NOMO-1 (cell line): ENCODE measurements around the gene SRPK1.
"Not testable (repeated sequence)": the region's sequence is repeated elsewhere in the genome, so short reads cannot be mapped to it uniquely, and the experiment has no call there.

Experiments
- DNase-seq, 2 experiments: peaks; one replicate each; lab custom pipeline; 2025; ENCODE audit not compliant: unreplicated experiment in 2 of 2; lab: John Stamatoyannopoulos, UW

SRPK1 gene

DNA sequence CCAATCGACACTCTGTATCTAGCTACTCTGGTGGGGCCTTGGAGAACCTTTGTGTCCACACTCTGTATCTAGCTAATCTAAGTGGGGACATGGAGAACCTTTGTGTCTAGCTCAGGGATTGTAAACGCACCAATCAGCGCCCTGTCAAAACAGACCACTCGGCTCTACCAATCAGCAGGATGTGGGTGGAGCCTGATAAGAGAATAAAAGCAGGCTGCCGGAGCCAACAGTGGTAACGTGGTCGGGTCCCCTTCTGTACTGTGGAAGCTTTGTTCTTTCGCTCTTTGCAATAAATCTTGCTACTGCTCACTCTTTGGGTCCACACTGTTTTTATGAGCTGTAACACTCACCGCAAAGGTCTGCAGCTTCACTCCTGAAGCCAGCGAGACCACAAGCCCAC, 11.0 kb upstream of the SRPK1 start:
- DNase-seq, result not testable (repeated sequence)

DNA sequence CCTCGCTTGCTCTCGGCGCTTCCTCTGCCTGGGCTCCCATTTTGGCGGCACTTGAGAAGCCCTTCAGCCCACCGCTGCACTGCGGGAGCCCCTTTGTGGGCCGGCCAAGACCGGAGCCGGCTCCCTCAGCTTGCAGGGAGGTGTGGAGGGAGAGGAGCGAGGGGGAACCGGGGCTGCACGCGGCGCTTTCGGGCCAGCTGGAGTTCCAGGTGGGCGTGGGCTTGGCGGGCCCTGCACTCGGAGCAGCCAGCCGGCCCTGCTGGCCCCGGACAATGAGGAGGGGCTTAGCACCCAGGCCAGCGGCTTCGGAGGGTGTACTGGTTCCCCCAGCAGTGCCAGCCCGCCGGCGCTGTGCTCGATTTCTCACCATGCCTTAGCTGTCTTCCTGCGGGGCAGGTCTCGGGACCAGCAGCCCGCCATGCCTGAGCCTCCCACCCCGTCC, 10.2 kb upstream of the SRPK1 start:
- DNase-seq, result no peak

DNA sequence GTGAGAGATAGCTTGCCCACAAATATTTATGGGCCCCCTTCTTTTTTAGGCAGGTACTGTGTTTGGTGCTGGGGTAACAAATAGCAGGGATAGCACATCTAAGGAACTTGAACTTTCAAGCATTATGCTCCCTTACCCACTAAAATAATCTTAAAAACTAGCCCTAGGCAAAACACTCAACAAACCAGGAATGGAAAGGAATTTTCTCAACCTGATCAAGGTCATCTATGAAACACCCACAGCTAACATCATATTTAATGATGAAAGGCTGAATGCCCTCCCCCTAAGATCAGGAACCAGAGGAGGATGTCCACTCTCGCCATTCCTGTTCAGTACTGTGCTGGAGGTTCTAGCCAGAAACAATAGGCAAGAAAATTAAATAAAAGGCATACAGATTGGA, 8.7 kb upstream of the SRPK1 start:
- no peak for DNase-seq

DNA sequence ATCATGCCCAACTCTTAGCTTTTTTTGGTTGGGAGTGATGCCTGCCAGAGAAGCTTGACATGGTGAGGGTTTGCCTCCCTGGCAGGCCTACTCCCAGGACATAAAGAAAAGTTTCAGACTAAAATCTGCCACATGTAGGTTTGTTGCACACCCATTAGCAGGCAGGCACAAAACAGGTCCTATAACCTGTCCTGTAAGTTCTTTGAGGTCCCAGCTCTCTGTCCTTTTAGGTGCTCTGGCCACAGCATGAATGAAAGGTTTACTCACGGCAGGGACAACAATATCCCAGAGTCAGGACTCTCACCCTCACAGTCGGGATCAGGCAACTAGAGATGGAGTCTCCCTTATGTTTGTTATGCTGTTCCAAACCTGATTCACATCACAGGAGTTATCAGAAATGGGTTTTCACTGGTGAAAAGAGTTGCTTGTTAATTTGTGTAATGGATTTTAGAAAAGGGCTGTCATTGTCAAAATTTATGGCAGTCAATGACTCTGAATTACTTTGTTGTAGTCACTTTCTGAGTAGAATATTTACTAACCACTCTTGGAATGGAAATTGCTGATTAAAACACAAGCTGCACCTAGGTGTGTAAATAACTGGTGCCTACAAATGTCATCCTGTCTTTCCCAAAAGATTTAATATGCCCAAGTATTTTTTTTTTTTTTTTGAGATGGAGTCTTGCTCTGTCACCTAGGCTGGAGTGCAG, 5.8 kb upstream of the SRPK1 start:
- no peak for DNase-seq

DNA sequence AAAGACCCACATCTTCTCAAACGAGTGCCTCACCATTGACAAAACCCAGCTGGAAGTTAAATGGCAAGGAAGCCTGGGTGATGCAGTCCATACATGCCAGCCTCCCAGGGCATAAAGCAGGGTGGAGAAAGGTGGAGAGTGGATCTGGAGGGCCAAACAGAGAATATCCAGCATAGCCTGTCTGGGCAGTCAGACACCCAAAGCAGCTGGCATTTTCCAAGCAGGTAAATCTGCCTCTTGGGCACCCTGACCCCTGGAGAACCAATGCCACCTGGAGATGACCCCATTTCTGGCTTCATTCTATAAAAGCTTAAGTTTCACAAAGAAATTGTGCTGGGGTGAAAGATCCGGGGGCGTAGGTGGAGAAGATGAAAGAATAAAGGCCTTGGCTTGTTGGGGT, 5.1 kb upstream of the SRPK1 start:
- DNase-seq, result no peak

DNA sequence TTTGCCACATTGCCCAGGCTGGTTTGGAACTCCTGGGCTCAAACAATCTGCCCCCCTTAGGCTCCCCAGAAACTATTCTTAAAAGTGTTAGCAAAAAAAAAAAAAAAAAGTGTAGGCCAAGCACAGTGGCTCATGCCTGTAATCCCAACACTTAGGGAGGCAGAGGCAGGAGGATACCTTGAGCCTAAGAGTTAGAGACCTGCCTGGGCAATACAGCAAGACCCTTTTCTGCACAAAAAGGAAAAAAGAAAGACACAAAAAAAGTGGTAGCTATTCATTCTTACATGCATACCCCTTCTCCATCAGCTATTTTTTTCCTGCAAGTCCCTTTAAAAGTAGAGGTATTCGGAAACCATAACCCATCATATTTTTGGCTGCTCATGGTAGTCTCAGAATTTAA, 3.2 kb upstream of the SRPK1 start:
- no peak for DNase-seq

DNA sequence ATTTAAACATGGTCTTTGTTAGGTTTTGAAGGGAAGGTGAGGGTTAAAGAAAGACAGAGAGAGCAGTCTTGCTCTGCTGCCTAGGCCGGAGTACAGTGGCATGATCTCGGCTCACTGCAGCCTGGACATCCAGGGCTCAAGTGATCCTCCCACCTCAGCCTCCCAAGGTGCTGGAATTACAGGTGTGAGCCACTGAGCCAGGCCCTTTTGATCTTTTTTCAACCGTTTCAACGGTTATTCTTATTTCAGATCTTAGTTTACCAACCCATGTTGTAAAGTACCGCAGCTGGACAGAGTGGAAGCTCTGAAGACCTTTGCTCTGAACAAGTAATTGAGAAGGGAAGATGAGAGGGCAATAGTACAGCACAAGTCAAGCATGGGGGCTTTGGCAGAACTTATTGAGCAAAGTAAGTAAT, 1.2 kb upstream of the SRPK1 start:
- DNase-seq, result no peak

DNA sequence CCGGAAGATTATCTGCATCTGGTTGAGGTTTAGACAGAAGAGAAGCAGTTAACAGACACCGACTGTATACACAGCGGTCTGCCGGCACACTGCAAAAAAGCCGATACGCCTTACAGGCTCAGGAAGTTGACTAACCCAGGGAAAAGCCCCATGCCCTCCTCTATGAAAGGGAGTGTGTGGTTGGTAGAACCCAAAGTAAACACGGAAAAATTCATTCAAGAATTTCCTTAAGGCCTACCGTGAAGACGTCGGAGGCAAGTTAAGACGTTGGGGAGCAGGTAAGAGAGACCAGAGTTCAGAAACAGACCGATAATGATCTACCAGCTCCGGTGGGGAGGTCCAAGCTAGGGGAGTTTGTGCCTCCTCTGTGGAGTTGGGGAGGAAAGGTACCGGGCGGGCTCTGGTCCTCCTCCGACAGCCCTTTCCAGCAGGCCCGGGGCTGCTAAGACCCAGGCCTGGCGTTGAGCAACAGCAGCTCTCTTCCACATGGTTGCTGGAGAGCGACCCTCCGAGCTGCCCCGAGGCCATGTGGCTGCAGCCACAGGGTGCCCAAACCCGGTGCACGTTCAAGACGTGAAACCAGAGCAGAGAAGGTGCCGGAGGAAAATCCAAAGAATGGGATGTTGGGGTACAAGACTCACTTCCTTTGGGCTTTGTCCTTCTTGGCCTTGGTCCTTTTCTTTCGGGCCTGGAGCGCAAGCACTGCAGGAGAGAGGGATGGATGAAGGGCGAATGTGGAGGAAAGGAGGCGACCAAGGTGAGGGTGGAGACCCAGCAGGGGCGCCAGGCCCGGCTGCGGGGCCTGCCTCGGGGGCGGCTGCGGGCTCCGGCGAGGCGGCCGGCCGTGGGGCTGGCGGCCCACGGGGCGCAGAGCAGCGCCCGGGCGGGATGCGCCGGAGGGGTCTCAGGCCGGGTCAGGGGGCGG, 809 bp downstream of the SRPK1 start:
- peak; percentile 31 to 39 for DNase-seq

DNA sequence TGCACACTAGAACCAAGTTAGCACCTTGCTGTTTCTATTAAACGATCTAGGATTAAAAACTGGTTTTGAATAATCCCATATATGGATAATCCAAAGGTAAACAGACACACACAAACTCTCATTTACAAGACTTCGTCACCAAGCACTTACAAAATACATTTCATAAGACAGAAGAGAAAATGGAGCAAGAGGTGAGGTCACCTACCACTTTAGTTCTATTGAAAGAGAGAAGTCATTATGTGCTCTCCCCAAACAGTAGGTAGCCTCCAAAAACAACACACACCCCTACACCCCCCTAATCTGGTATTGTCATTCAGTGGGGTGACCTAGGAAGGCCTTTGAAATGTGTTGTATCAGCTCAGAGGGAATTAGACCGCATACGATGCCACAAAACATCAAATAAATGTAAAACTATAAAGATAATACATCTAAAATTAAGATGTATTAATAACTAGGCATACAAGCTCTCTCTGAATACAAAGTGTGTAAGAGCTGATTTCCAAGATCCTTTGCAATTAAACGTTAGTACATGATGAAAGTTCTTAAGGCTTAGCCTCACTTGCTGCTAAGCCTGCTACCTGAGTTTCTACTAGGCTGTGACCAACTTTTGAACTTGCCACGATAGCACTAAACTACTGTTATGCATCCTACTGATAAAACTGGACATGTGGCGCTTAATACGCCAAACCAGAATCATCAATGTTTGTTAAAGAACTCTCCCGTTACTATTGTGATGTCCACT, 1.6 kb downstream of the SRPK1 start:
- peak; percentile 37 to 78 for DNase-seq

DNA sequence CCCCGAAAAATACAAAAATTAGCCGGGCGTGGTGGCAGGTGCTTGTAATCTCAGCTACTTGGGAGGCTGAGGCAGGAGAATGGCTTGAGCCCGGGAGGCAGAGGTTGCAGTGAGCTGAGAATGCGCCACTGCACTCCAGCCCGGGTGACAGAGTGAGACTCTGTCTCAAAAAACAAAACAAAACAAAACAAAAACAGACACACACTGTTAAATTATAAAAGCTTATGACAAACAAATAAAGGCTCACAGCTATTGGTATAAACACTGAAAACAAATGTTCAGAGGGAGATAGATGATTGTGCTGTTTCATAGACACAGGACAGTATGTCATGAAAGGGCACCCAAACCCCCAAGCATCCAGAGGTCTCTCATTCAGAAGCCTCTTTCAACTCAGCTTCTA, 4.0 kb downstream of the SRPK1 start:
- not testable (repeated sequence) for DNase-seq

DNA sequence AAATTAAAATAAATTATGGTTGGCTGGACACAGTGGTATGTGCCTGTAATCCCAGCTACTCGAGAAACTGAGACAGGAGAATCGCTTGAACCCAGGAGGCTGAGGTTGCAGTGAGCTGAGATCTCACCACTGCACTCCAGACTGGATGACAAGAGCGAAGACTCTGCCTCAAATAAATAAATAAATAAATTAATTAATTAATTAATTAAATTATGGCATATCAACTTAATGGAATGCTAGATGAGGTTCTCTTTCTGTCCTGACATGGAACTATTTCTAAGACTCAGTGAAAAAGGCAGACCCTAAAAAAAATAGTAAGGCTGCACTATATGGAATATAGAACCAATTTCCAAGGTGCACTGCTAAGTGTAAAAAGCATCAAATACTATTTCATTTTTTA, 4.8 kb downstream of the SRPK1 start:
- DNase-seq, result no peak

DNA sequence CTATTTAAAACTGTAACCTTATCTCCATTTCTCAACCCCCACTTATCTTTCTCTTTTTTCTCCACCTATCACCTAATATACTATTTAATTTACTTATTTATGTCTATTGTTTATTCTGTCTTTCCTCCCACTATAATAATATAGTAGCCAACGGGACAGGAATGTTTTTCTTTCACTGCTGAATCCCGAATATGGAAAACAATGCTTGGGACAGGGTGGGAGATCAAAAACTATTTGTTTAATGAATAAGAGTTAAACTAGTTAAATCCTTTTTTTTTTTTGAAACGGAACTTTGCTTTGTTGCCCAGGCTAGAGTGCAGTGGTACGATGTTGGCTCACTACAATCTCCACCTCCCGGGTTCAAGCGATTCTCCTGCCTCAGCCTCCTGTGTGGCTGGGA, 6.4 kb downstream of the SRPK1 start:
- DNase-seq, result no peak

DNA sequence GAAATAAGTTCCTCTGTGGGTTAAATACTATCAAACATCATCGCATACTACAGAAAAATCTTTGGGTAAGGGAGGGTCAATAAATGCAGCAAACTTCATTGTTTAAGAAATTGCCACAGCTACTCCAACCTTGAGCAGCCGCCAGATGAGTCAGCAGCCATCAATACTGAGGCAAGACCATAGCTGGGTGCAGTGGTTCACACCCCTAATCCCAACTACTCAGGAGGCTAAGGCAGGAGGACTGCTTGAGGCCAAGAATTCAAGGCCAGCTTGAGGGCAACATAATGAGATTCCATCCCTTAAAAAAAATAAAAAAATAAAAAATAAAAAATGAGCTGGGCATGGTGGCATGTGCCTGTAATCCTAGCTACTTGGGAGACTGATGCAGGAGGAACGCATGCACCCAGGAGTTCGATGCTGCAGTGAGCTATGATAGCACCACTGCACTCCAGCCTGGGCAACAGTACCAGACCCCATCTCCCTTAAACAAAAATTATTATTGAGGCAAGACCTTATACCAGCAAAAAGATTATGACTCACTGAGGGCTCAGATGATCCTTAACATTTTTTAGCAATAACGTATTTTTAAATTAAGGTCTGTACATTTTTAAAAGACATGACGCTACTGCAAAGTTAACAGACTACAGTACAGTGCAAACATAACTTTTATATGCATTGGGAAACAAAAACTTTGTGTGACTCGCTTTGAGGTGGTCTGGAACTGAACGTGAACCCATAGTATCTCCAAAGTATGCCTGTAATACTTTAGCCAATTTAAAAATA, 8.8 kb downstream of the SRPK1 start:
- DNase-seq, result no peak

DNA sequence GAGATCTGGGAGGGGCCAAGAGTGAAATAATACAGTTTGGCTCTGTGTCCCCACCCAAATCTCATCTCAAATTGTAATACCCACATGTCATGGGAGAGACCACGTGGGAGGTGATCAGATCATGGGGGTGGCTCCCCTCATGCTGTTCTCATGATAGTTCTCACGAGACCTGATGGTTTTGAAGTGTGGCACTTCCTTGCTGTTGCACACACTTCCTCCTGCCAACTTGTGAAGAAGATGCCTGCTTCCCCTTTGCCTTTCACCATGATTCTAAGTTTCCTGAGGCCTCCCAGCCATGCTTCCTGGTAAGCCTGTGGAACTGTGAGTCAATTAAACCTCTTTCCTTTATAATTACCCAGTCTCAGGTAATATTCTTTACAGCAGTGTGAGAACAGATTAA, 11.3 kb downstream of the SRPK1 start:
- not testable (repeated sequence) for DNase-seq

DNA sequence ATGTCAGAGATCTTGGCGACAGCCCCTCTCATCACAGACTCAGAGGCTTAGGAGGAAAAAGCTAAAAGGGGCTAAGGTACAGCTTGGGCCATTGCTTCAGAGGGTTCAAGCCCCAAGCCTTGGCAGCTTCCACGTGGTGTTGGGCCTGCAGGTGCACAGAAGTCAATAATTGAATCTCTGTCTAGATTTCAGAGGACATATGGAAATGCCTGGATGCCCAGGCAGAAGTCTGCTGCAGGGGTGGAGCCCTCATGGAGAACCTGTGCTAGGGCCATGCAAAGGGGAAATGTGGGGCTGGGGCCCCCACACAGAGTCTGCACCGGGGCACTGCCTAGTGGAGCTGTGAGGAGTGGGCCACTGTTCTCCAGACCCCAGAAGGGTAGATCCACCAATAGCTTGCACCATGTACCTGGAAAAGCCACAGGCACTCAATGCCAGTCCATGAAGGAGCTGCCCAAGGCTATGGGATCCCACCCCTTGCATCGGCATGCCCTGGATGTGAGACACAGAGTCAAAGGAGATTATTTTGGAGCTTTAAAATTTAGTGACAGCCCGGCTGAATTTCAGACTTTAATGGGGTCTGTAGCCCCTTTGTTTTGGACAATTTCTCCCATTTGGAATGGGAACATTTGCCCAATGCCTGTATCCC, 12.0 kb downstream of the SRPK1 start:
- not testable (repeated sequence) for DNase-seq

DNA sequence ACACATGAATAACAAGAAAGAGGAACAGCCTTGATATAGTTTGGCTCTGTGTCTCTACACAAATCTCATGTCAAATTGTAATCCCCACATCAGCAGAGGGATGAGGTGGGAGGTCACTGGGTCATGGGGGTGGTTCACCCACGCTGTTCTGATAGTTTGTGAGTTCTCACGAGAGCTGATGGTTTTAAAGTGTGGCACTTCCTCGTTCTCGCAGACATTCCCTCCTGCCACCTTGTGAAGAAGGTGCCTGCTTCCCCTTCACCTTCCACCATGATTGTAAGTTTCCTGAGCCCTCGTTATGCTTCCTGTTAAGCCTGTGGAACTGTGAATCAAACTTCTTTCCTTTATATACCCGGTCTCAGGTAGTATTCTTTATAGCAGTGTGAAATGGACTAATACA, 13.1 kb downstream of the SRPK1 start:
- no peak for DNase-seq

DNA sequence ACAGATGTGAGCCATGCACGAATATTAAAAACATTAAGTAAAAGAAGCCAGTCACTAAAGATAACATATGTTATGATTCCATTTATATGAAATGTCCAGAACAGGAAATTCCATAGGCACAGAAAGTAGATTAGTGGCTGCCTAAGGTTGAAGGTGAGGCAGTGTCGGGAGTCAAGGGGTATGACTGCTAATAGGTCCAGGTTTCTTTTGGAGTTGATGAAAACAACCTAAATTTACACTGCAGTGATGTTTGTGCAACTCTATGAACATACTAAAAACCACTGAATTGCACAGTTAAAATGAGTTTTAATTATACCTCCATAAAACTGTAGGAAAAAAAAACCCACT, 14.4 kb downstream of the SRPK1 start:
- no peak for DNase-seq

DNA sequence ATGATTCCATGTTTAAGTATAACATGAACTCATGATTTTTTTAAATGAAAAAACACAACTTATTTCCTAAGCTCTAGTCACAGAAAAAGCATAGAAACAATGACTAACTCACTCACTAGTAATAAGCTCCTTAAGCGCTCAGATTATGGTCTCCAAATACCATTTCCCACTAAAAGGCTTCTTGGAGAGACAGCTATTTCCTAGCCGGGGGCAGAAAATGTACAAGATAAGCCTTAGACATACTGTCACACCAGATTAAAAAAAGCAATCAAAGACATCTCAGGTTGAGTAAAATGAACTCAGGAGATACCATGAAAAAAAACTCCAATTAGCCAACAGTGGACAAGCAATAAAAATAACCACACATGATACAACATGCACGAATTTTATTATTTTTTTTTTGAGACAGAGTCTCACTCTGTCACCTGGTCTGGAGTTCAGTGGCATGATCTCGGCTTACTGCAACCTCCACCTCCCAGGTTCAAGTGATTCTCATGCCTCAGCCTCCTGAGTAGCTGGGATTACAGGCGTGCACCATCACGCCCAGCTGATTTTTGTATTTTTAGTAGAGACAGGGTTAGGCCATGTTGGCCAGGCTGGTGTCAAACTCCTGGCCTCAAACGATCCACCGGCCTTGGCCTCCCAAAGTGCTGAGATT, 14.9 kb downstream of the SRPK1 start:
- DNase-seq, result no peak

DNA sequence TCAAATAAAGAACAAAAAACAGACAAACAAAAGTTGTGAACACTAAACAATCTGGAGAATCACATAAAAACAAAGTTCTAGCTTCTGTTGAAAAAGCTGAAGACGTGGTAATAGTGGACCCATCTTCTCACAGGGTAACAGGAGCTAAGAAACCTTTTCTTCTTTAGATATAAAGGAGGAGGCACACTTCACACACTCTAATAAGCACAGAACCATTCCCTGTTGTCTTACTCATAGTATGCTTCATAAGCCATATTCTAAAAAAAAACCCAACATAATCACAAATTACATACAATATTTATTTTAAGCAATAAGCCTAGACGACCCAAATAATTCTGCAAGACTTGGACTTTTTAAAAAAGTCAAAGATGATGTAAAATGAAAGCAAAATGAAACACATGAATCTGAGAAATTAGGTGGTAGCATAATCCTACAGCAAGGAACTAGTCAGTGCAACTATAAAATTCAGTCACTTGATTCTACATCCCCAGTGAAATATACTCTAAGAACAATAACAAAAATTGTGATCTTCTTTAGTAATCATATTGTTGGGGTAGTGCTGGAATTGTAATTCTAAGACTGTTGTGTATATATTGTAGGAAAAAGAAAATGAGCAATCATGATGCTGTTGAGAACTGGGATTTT, 15.6 kb downstream of the SRPK1 start:
- DNase-seq, result no peak
